GM18502 (cell line): ENCODE measurements around the gene DNAJC4.
A peak's percentile ranks its signal among the peaks of the same experiment; 100 is the strongest.

ENCODE experiments used
- ATAC-seq: cut with Tn5 transposase; IDR thresholded peaks from one replicate; pipeline ENCODE4 v1.9.1; 2021; ENCODE audit warnings: mild to moderate bottlenecking; ENCODE audit not compliant: unreplicated experiment, poor library complexity

DNAJC4 gene

GRCh38 chr11:64208086-64208795, 22.1 kb upstream of the DNAJC4 start:
- no peak for ATAC-seq

- no peak for ATAC-seq
Measured at GRCh38 chr11:64208796-64209562, 21.4 kb upstream of the DNAJC4 start.

- no peak for ATAC-seq
Measured at GRCh38 chr11:64209563-64209843, 20.8 kb upstream of the DNAJC4 start.

GRCh38 chr11:64210301-64211020, 19.9 kb upstream of the DNAJC4 start:
- no peak for ATAC-seq

- ATAC-seq, result no peak
Measured at GRCh38 chr11:64211181-64211872, 19.0 kb upstream of the DNAJC4 start.

GRCh38 chr11:64216879-64217278, 13.5 kb upstream of the DNAJC4 start:
- ATAC-seq, result no peak

- ATAC-seq, result no peak
Measured at GRCh38 chr11:64218628-64219353, 11.6 kb upstream of the DNAJC4 start.

GRCh38 chr11:64219354-64219684, 11.0 kb upstream of the DNAJC4 start:
- ATAC-seq, result no peak

- no peak for ATAC-seq
Measured at GRCh38 chr11:64219755-64220154, 10.6 kb upstream of the DNAJC4 start.

GRCh38 chr11:64220271-64220670, 10.1 kb upstream of the DNAJC4 start:
- no peak for ATAC-seq

- no peak for ATAC-seq
Measured at GRCh38 chr11:64220798-64221197, 9.6 kb upstream of the DNAJC4 start.

- no peak for ATAC-seq
Measured at GRCh38 chr11:64222651-64223000, 7.7 kb upstream of the DNAJC4 start.

GRCh38 chr11:64223001-64223651, 7.2 kb upstream of the DNAJC4 start:
- no peak for ATAC-seq

GRCh38 chr11:64224151-64224890, 6.0 kb upstream of the DNAJC4 start:
- no peak for ATAC-seq

GRCh38 chr11:64224891-64225607, 5.3 kb upstream of the DNAJC4 start:
- ATAC-seq, result no peak

- peak; percentile 49 for ATAC-seq
Measured at GRCh38 chr11:64225608-64226506, 4.5 kb upstream of the DNAJC4 start, which contains the start of the genes NUDT22 and TRPT1. Gene NUDT22, plus strand, starts transcription at chr11:64226274. Its CDS starts 379 bp downstream, at chr11:64226653. Gene TRPT1, minus strand, starts transcription at chr11:64226186. Its CDS starts 326 bp downstream, at chr11:64225860.

- ATAC-seq, result peak; percentile 21
Measured at GRCh38 chr11:64226507-64227051, 3.8 kb upstream of the DNAJC4 start.
